ENCODE data around the gene TJP2.
A peak's percentile ranks its signal among the peaks of the same experiment; 100 is the strongest.

TJP2 gene

DNA sequence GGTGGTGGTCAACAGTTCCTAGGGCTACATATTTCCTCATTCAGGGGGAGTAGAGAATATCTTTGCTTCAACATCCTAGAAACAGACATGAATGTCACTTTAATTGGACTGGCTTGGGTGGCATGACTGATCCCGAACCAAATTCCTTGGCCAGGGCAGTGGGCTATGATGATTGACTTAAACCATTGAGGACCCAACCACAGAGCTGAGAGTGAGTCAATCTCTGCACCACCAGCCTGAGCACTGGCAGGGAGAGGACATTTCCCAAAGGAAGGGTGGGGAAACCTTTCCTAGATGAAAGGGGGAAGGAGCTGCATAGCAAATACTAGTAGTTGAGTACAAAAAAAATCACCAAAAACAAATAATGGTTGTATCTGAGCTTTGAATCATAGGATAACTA lies 98.1 kb downstream of the TJP2 start:
- TF ChIP-seq, protein P1, sequence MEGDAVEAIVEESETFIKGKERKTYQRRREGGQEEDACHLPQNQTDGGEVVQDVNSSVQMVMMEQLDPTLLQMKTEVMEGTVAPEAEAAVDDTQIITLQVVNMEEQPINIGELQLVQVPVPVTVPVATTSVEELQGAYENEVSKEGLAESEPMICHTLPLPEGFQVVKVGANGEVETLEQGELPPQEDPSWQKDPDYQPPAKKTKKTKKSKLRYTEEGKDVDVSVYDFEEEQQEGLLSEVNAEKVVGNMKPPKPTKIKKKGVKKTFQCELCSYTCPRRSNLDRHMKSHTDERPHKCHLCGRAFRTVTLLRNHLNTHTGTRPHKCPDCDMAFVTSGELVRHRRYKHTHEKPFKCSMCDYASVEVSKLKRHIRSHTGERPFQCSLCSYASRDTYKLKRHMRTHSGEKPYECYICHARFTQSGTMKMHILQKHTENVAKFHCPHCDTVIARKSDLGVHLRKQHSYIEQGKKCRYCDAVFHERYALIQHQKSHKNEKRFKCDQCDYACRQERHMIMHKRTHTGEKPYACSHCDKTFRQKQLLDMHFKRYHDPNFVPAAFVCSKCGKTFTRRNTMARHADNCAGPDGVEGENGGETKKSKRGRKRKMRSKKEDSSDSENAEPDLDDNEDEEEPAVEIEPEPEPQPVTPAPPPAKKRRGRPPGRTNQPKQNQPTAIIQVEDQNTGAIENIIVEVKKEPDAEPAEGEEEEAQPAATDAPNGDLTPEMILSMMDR (IDR thresholded peaks at IDR 0.05; ENCODE audit: borderline replicate concordance, insufficient read depth, low read depth, low read length), result no peak
- no peak overlapping the region for H3K4me3 ChIP-seq (ENCODE audit: low read depth, low read length)

DNA sequence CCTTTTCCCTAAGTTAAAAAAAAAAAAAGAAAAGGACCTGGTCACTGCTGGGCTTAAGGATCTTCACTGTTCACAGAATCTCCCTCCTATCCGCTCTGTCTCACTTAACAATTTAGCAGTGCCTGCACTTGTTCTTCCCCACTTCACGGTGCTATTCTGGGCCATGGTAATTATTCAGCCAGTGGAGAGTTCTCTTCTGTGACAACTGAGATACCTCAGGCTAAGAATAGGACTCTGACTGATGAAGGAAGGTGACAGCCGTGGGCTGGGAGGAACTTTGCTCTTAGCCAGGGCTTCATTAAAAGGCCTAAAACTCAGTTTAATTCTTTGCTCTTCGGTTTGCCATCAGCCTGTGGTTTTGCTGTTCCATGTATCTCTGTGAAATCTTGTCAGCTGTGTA lies 99.1 kb downstream of the TJP2 start:
- H3K4me3 ChIP-seq (ENCODE audit: low read depth, low read length), result no peak overlapping the region
- TF ChIP-seq, protein P1 (IDR thresholded peaks at IDR 0.05; ENCODE audit: borderline replicate concordance, insufficient read depth, low read depth, low read length), result no peak

DNA sequence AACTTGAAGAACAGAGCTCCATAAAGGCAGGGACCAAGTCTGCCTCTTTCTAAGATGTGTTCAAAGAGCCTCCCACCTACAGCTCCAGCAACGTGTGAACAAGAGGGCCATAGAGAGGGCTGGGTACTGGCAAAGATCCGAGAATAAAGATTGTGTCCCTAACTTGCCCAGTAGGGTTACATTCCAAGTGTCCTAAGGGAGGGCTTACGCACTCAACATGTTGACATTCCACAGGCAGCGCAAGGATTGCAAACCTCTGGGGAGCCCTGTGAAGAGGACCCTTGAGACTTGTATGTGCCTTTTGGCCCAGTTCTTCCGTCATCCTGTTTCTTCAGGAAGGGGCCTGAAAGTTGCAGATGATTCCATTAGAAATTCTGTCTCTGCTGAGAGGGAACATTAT lies 102.7 kb downstream of the TJP2 start:
- TF ChIP-seq, protein P1 (IDR thresholded peaks at IDR 0.05; ENCODE audit: borderline replicate concordance, insufficient read depth, low read depth, low read length), result no peak

DNA sequence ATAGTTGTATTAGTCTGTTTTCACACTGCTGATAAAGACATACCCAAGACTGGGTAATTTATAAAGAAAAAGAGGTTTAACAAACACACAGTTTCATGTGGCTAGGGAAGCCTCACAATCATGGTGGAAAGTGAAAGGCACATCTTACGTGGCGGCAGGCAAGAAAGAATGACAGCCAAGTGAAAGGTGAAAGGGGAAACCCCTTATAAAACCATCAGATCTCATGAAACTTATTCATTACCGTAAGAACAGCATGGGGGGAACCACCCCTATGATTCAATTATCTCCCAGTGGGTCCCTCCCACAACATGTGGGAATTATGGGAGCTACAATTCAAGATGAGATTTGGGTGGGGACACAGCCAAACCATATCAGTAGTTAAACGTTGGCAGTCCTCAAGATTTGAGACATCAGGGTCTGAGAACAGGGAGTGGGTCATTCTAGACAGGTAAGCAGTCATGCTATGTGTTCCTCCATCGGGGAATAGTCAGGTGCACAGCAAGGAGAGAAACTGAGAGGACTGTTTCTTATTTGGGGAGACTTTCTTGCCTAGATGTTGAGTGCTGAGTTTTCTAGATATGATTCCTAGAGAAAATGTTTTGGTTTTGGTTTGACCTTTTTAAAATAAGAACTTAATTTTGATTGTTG lies 105.1 kb downstream of the TJP2 start:
- no peak overlapping the region for H3K4me3 ChIP-seq (ENCODE audit: low read depth, low read length)
- TF ChIP-seq, protein P1 (IDR thresholded peaks at IDR 0.05; ENCODE audit: borderline replicate concordance, insufficient read depth, low read depth, low read length), result no peak

More for the DNA sequence above, 102.7 kb downstream of the TJP2 start:
- H3K4me3 ChIP-seq (ENCODE audit: low read depth, low read length), result no peak overlapping the region

DNA sequence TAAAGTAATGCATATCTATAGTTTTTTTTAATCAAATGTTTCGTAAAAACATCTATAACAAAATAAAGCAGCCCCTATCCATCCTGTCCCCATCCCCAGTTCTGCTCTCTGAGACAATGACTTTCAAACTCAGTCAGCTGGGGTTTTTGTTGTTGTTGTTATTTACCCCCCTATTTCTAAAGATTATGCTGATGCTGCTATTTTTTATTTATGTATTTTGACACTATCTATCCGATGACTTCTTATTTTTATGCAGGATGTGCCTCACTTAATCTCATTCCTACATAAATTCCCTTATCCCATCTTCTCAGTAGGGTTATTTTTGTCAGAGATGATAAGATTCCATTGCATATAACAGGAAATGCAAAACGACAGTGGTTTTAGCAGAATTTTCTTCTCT lies 105.7 kb downstream of the TJP2 start:
- no peak overlapping the region for H3K4me3 ChIP-seq (ENCODE audit: low read depth, low read length)
- TF ChIP-seq, protein P1 (IDR thresholded peaks at IDR 0.05; ENCODE audit: borderline replicate concordance, insufficient read depth, low read depth, low read length), result no peak

DNA sequence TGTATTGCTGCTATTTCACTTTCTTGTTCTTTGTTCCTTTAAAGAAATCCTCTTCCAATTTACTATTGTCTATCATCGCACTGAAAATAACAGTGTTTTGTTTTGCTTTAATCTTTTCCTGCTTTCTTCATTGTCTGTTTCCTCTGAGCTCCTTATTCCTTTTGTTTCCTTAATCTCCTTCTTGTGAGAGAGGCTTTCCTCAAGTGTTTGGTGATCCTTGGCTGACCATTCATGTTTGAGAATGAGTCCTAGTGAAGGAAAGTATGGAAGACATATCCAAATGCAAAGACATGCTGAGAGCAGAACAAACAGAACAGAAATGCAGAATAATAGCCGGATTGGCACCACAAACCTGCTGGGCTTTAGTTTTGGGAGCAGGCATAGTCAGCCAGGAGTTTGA lies 108.9 kb downstream of the TJP2 start:
- TF ChIP-seq, protein P1 (IDR thresholded peaks at IDR 0.05; ENCODE audit: borderline replicate concordance, insufficient read depth, low read depth, low read length), result no peak
- no peak overlapping the region for H3K4me3 ChIP-seq (ENCODE audit: low read depth, low read length)

DNA sequence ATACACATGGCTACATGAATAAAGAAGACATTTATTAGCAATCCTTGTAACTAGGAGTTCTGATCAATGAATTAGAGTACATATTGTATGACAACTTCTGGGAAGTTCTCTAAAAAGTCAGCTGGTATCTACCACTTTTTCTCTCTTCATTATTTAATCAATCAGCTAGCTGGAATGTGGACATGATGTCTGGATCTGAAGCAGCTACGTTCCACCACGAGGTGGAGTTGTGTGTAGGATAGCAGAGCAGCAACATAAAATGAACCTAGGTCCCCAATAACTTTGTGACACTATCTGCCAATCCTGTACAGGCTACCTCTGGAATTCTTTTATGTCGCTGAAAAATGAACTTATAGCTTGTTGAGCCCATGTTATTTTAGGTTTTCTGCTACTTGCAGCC lies 118.0 kb downstream of the TJP2 start:
- TF ChIP-seq, protein P1 (IDR thresholded peaks at IDR 0.05; ENCODE audit: borderline replicate concordance, insufficient read depth, low read depth, low read length), result 0 out of 2 replicates have a peak, but pooled peaks have one; percentile 3
- no peak overlapping the region for H3K4me3 ChIP-seq (ENCODE audit: low read depth, low read length)
